Effector CD8-positive, alpha-beta T cell (primary cell): ENCODE measurements around the gene STK40.
A peak's percentile ranks its signal among the peaks of the same experiment; 100 is the strongest.

Source experiments
- DNase-seq: peaks from one replicate; lab custom pipeline; 2025; lab: John Stamatoyannopoulos, UW

STK40 gene

DNA sequence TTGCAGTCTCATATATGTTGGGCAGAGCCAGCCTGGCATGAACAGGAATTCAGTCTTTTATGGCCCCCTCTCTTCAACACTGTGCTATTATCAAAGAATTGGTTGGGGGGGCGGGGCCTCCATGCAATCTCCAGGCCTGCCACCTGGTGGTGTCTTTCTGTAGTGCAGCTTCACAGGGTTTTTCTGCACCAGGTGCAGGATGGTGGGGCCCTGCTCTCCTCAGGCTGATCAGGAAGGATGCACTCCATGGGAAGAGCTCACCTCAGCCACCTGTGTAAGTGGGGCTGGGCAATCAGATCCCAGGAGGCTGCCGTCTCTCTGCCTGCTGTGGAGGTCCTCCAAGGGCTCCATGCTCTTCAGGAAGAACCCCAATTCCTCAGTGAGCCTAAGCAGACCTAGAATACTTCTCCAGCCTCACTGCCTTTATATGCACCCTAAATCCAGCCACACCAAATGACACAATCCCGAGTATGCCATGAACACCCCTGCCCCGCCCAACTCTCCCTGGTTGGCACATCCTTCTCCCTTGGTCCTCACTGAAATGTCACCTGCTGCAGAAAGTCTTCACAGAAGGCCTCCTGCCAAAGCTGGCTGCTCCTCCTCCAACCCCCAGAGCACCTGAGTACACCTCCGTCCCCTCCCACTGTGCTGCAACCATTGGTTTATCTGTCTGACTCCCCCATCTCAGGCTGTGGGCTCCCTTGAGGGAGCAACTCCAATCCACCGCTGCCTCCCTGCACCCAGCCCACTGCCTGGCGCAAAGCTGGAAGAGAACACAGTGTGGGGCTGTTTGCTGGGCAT lies 16.5 kb downstream of the STK40 start:
- DNase-seq: peak; percentile 81

- no peak for DNase-seq
These were observed 17.9 kb downstream of the STK40 start for GRCh38 chr1:36367798-36368197.

DNA sequence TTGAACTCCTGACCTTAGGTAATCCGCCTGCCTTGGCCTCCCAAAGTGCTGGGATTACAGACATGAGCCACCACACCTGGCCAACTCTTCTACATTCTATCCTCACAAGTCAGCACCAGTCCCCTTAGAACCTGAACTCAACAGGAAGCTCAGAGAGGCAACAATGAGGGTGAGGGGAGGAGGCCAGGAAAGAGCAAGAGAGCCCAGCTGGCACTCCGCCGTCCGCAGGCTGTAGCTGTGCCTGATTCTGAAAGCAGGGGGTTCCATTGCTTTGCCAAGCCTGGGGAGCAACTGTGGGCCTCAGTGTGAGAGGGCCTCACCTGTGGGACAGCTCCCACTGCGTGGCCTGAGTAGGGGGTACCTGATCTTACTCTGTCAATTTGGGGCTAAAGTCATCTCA lies 18.7 kb downstream of the STK40 start:
- DNase-seq: no peak

GRCh38 chr1:36366091-36366661 lies 19.5 kb downstream of the STK40 start:
- peak; percentile 64 for DNase-seq

- DNase-seq: no peak
These were observed 20.3 kb downstream of the STK40 start for GRCh38 chr1:36365381-36365780.

DNA sequence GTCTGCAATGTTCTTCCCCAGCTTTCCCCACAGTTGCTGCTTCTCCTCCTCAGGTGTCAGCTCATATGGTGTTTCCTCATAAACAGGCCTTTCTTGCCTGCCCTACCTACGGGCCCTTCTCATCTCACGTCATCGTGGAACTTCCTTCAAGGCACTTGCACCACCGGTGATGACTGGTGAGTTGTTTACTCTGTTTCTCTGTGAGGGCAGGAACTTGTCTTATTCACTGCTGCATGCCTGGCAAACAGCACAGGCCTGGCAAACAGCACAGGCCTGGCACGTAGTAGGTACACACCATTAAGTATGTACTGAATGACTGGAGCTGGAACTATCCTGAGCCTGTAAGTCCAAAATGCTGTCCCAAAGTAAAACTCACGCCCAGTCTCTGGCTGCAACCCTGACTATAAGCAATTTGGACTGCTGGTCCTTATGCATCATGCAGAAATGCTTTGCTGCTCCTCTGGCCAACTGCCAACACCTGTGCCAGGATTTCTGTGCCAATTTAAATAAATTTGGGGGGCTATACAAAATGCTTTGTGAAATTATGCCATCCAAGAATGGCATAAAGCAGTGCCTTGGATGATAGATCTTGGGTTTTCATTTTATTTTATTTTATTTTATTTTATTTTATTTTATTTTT lies 25.7 kb downstream of the STK40 start:
- no peak for DNase-seq

- DNase-seq: no peak
These were observed 26.3 kb downstream of the STK40 start for GRCh38 chr1:36359383-36359782.

DNA sequence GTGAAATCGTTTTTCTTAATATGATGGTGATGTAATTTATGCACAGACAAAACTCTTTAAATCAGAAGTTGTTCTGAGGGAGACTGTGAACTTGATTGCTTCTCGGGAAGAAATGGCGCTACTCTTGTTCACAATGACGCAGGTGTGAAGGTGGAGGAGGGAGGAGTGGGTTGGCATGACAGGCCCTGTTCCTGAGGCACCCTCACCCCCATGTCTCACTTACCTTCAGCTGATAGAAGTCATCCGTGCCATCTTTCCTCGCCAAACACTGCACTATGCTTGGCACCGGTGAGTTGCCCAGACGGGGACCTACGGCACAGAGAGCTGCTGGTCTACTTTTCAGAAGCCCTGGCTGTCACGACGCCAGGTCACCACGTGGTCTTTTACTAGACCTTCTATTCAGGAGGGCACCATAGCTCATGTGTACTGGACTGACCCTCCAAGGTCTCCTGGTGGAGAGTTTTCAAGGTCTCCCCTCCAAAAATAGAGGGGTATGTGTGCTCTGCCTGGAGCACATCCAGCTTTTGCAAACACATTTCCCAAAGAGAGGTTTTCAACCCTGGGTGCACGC lies 27.1 kb downstream of the STK40 start:
- DNase-seq: no peak

- DNase-seq: no peak
These were observed 29.9 kb downstream of the STK40 start for GRCh38 chr1:36355811-36356210.

DNA sequence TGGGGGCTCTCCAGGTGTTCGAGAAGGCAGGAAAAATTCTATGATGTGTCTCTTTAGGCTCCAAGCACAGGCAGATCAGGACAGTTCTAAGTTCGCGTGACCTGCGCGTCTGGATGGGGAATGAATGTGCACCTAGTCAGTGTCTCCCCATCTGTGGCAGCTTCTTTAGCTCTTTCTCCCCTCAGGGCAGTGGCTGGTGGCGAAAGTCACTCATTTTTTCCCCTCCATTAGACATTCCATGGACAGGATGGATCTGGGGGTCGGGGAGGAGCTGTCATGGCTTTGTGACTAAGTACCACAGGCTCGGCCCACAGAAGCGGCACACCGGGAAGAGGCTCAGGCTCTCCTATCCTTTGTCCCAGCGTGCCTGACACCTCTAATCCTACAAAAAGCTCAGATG lies 31.2 kb downstream of the STK40 start:
- DNase-seq: no peak

GRCh38 chr1:36352910-36353878 lies 32.5 kb downstream of the STK40 start:
- DNase-seq: no peak

- no peak for DNase-seq
These were observed 33.4 kb downstream of the STK40 start for GRCh38 chr1:36352125-36352909.

DNA sequence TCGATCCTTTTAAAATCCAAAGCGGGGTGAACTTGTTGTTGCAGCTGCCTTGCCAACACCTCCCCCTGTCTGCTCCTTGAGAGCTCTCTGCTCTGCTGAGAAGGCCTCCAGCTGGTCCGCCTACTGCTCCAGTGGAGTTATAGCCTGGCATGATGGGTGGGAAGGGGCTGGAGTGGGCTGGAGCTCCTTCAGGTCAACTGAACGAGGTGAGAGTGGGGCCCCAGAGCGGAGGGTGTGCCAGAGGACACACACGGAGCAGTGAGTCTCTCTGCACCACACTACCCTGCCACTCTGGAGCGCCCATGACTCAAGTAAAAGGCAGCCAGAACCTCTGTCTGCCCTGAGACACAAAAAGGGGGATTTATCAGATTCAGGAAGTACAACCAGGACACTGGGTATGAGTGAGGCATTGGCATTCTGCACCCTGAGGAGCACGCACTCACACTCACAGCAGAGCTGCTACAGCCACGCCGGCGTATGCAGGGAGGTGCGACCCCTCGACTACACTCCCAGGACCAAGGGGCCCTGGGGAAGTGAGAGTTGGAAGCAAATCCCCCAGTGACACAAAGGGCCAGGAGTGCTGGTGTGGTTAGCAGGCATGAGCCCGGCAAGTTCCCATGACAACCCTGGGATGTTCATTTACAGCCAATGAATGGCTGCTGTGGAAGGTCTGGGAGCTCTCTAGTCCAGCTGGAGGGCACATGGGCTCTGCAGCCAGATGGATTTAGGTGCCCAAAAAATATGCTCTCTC lies 34.3 kb downstream of the STK40 start:
- no peak for DNase-seq

DNA sequence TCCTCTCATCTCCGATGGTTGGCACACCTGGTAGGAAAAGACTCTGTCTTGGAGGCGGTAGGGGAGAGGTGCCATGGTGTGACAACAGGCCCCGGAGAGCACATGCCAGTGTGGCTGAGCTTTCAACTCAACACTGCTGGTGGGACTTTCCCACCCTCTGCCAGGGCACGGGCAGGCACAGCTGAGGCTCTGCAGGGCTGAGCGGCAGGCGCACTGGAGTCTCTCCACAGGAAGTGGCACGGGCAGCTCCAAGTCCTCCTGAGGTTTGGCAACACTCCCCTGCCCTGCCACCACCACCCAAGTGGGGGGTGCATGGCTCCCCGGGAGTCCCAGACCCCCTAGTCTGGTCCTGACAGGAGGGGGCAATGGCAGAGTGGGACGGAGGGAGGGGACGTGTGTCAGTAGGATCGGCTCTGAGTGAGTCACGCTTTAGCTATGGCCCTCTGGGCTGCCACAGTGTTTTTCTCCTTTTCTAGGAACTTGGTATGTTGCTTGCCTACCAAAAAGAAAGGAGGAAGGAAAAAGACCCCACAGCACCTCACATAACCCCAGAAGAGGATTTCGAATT lies 35.0 kb downstream of the STK40 start:
- no peak for DNase-seq

GRCh38 chr1:36349839-36350238 lies 35.9 kb downstream of the STK40 start:
- no peak for DNase-seq

GRCh38 chr1:36349241-36349671 lies 36.5 kb downstream of the STK40 start:
- DNase-seq: no peak

GRCh38 chr1:36346741-36347370 lies 38.9 kb downstream of the STK40 start:
- DNase-seq: no peak

GRCh38 chr1:36345353-36345752 lies 40.4 kb downstream of the STK40 start:
- no peak for DNase-seq

GRCh38 chr1:36344395-36344680 lies 41.4 kb downstream of the STK40 start:
- no peak for DNase-seq
